Limb (tissue), 2 donors: Measurements from ENCODE around the gene BRAP.
A peak's percentile ranks its signal among the peaks of the same experiment; 100 is the strongest.
"Not testable (repeated sequence)": the region's sequence is repeated elsewhere in the genome, so short reads cannot be mapped to it uniquely, and the experiment has no call there.

ENCODE experiments used
- DNase-seq, 2 donors: peaks; one replicate each; pipeline ENCODE4 v3.0.0-alpha.2; 2016; ENCODE audit errors: extremely low spot score in 2 of 2

BRAP gene

GRCh38 chr12:111677186-111677585, 8.6 kb downstream of the BRAP start:
- no peak for DNase-seq

GRCh38 chr12:111673503-111673902, 12.3 kb downstream of the BRAP start:
- DNase-seq: peak in 1 of 2 donors; percentile 30

GRCh38 chr12:111672822-111673381, 12.9 kb downstream of the BRAP start:
- no peak for DNase-seq

GRCh38 chr12:111664961-111665865, 20.5 kb downstream of the BRAP start:
- no peak for DNase-seq

- no peak for DNase-seq
Observed at GRCh38 chr12:111664499-111664898, 21.3 kb downstream of the BRAP start.

GRCh38 chr12:111656016-111656415, 29.7 kb downstream of the BRAP start:
- no peak for DNase-seq

GRCh38 chr12:111655356-111655755, 30.4 kb downstream of the BRAP start:
- DNase-seq: no peak

- no peak for DNase-seq
Observed at GRCh38 chr12:111653596-111653995, 32.2 kb downstream of the BRAP start.

GRCh38 chr12:111652530-111652929, 33.2 kb downstream of the BRAP start:
- DNase-seq: not testable (repeated sequence)

- DNase-seq: no peak
Observed at GRCh38 chr12:111650912-111651311, 34.8 kb downstream of the BRAP start.

GRCh38 chr12:111645433-111645832, 40.3 kb downstream of the BRAP start:
- no peak for DNase-seq

- no peak for DNase-seq
Observed at GRCh38 chr12:111643427-111643826, 42.3 kb downstream of the BRAP start.

- DNase-seq: peak in 1 of 2 donors; percentile 33
Observed at GRCh38 chr12:111642681-111643426, 42.9 kb downstream of the BRAP start.

- no peak for DNase-seq
Observed at GRCh38 chr12:111640506-111640905, 45.2 kb downstream of the BRAP start.

- no peak for DNase-seq
Observed at GRCh38 chr12:111638556-111638955, 47.2 kb downstream of the BRAP start.

GRCh38 chr12:111636209-111636945, 49.4 kb downstream of the BRAP start:
- peak; percentile 86 to 92 for DNase-seq

- no peak for DNase-seq
Observed at GRCh38 chr12:111635524-111635923, 50.2 kb downstream of the BRAP start.

GRCh38 chr12:111628505-111629260, 57.1 kb downstream of the BRAP start:
- DNase-seq: no peak

- DNase-seq: no peak
Observed at GRCh38 chr12:111626230-111626629, 59.5 kb downstream of the BRAP start.

GRCh38 chr12:111624540-111624939, 61.2 kb downstream of the BRAP start:
- no peak for DNase-seq

- not testable (repeated sequence) for DNase-seq
Observed at GRCh38 chr12:111617841-111618240, 67.9 kb downstream of the BRAP start.
